ENCODE data around the gene WNT3A.

GRCh38 chr1:228008391-228009115 is 1.8 kb downstream of the WNT3A start:
- TF ChIP-seq CTCF (IDR thresholded peaks at IDR 0.05) = no peak
- TF ChIP-seq POLR2A (IDR thresholded peaks at IDR 0.05) = no peak
